GM06990 (cell line): ENCODE results near the gene AGMO.

ENCODE experiments used
- DNase-seq: peaks from one replicate; pipeline ENCODE4 v3.0.0-alpha.2; 2011; ENCODE audit not compliant: insufficient read length; ENCODE audit errors: extremely low read depth
- H3K27me3 ChIP-seq: replicated peaks from 2 replicates; pipeline ENCODE4 v1.6.0; 2011; ENCODE audit warnings: low read length; ENCODE audit not compliant: control insufficient read depth, insufficient read depth
- H3K36me3 ChIP-seq: 2 replicates; pipeline ENCODE4 v1.5.1; 2011; ENCODE audit warnings: low read length; ENCODE audit not compliant: control insufficient read depth, insufficient read depth
- H3K4me3 ChIP-seq: replicated peaks from 2 replicates; pipeline ENCODE4 v1.5.1; 2011; ENCODE audit warnings: low read depth, mild to moderate bottlenecking, control low read depth, low read length
- CTCF ChIP-seq: IDR thresholded peaks from 2 replicates; pipeline ENCODE4 v1.5.1; 2011; ENCODE audit warnings: low read length, control low read depth, mild to moderate bottlenecking, inconsistent platforms; ENCODE audit not compliant: insufficient read depth, poor library complexity, severe bottlenecking

Gene AGMO

GRCh38 chr7:15603124-15603523 is 41.3 kb upstream of the AGMO start:
- TF ChIP-seq CTCF = no peak
- Histone ChIP-seq H3K27me3 (no peaks in the 10 kb centered on the region), H3K4me3 (no peak overlapping the region), H3K36me3 (no peaks in the 10 kb centered on the region)
- DNase-seq = no peak

- no peaks in the 10 kb centered on the region for H3K36me3 ChIP-seq
- no peaks in the 10 kb centered on the region for H3K27me3 ChIP-seq
- TF ChIP-seq CTCF = no peak
- no peak overlapping the region for H3K4me3 ChIP-seq
- DNase-seq = no peak
Measured at GRCh38 chr7:15602236-15602635, 40.4 kb upstream of the AGMO start.

- no peak for TF ChIP-seq CTCF
- Histone ChIP-seq H3K36me3 (no peaks in the 10 kb centered on the region), H3K27me3 (no peaks in the 10 kb centered on the region), H3K4me3 (no peak overlapping the region)
- DNase-seq = no peak
Measured at GRCh38 chr7:15601175-15601574, 39.4 kb upstream of the AGMO start.

GRCh38 chr7:15600298-15600697 is 38.5 kb upstream of the AGMO start:
- TF ChIP-seq CTCF = no peak
- DNase-seq = no peak
- Histone ChIP-seq H3K36me3 (no peaks in the 10 kb centered on the region), H3K27me3 (no peaks in the 10 kb centered on the region), H3K4me3 (no peak overlapping the region)

- no peak overlapping the region for H3K4me3 ChIP-seq
- no peak for TF ChIP-seq CTCF
- no peaks in the 10 kb centered on the region for H3K36me3 ChIP-seq
- DNase-seq = no peak
- no peaks in the 10 kb centered on the region for H3K27me3 ChIP-seq
Measured at GRCh38 chr7:15594461-15594860, 32.6 kb upstream of the AGMO start.

GRCh38 chr7:15593382-15593781 is 31.6 kb upstream of the AGMO start:
- H3K36me3 ChIP-seq = no peaks in the 10 kb centered on the region
- no peak overlapping the region for H3K4me3 ChIP-seq
- TF ChIP-seq CTCF = no peak
- DNase-seq = no peak
- no peaks in the 10 kb centered on the region for H3K27me3 ChIP-seq
